Sigmoid colon (tissue), 3 donors: ENCODE data around the gene RAB15.

Source experiments
- CTCF ChIP-seq, 4 experiments: fragments of 450-650 bp in 3 of 4; fragments of 200-600 bp in 1 of 4; IDR thresholded peaks; one replicate each; pipeline ENCODE4 v1.5.1; 2016 to 2019; ENCODE audit warnings: antibody characterized with exemption in 4 of 4, mild to moderate bottlenecking in 3 of 4, moderate library complexity in 2 of 4
- POLR2A ChIP-seq, 2 donors: fragments of 450-650 bp; IDR thresholded peaks; one replicate each; pipeline ENCODE4 v1.6.1; 2016; ENCODE audit warnings: antibody characterized with exemption in 2 of 2, mild to moderate bottlenecking in 2 of 2, moderate library complexity in 2 of 2

GRCh38 chr14:64945431-64946178 lies 26.5 kb downstream of the RAB15 start:
- TF ChIP-seq CTCF (IDR thresholded peaks at IDR 0.05) (no peak), POLR2A (IDR thresholded peaks at IDR 0.05) (no peak)
